Esophagus squamous epithelium (tissue), 5 donors: ENCODE results near the gene PRMT6. TPM values are rescaled to one million over a fixed set of nuclear protein-coding genes. Genes with fewer than 3 reads are reported as not detected.

Experiments
- DNase-seq: peaks from one replicate; lab custom pipeline; 2025; lab: John Stamatoyannopoulos, UW
- H3K27ac ChIP-seq, 4 donors: fragments of 200-600 bp; sonication (generic); one replicate each; pipeline ENCODE4 v1.5.1; 2016 to 2019; ENCODE audit warnings: mild to moderate bottlenecking in 1 of 4
- H3K27me3 ChIP-seq, 4 donors: fragments of 200-600 bp; sonication (generic); 1 replicate in 3 of 4; 2 replicates in 1 of 4; pipeline versions ENCODE4 v1.5.1 to v1.6.0; 2017 to 2021; ENCODE audit warnings: antibody characterized with exemption in 1 of 4
- H3K36me3 ChIP-seq, 3 donors: fragments of 200-600 bp; sonication (generic); one replicate each; pipeline ENCODE4 v1.5.1; 2016 to 2019
- H3K4me1 ChIP-seq, 3 donors: fragments of 200-600 bp; sonication (generic); one replicate each; pipeline ENCODE4 v1.5.1; 2017 to 2019
- H3K4me3 ChIP-seq, 4 donors: fragments of 200-600 bp; sonication (generic); 1 replicate in 3 of 4; 2 replicates in 1 of 4; pipeline ENCODE4 v1.5.1; 2016 to 2019; ENCODE audit warnings: mild to moderate bottlenecking in 2 of 4, moderate library complexity in 1 of 4
- H3K9me3 ChIP-seq, 3 donors: fragments of 200-600 bp; sonication (generic); one replicate each; pipeline ENCODE4 v1.5.1; 2016 to 2019
- CTCF ChIP-seq, 6 experiments: fragments of 450-650 bp in 4 of 6; fragments of 200-600 bp in 2 of 6; sonication (generic) in 2 of 6; IDR thresholded peaks; one replicate each; pipeline ENCODE4 v1.5.1; 2016 to 2019; ENCODE audit warnings: antibody characterized with exemption in 6 of 6, mild to moderate bottlenecking in 4 of 6, moderate library complexity in 4 of 6
- POLR2A ChIP-seq, 4 donors: fragments of 450-650 bp; IDR thresholded peaks; one replicate each; pipeline ENCODE4 v1.6.1; 2017; ENCODE audit warnings: antibody characterized with exemption in 4 of 4, mild to moderate bottlenecking in 4 of 4, moderate library complexity in 3 of 4
- WGBS, 2 donors: methylation state at CpG; one replicate each; pipeline ENCODE4 v1.1.5; 2018; 5-methylcytosine and 5-hydroxymethylcytosine counted together
- intact Hi-C: fragments of 100-400 bp; cut with DNase I; formaldehyde crosslinking; loops from one replicate; pipeline ENCODE4 v1.15.0; 2022
- total RNA-seq, 4 donors: library from RNA; depleted of rRNA; stranded (reverse); fragments of >200 nt; gene quantifications; one replicate each; pipeline ENCODE4 v1.1.0, GENCODE V29; 2016
- donor health status: DM: yes; HTN: yes; CAD: no.

PRMT6 gene
- total RNA-seq, 4 donors from 2014 or later: 8.2 to 20.6 (median 13.7) TPM

GRCh38 chr1:107096690-107097089 lies 40.2 kb downstream of the PRMT6 start:
- H3K27ac ChIP-seq: no peak overlapping the region
- intact Hi-C loops: no loop called here
- WGBS, 2 donors: 35 to 58% methylated on average over 2 of the region's 2 CpGs

GRCh38 chr1:107098961-107099360 lies 42.5 kb downstream of the PRMT6 start:
- no peaks in the 10 kb centered on the region for H3K36me3 ChIP-seq
- intact Hi-C loops: no loop called here

More at GRCh38 chr1:107096690-107097089, 40.2 kb downstream of the PRMT6 start:
- DNase-seq: no peak
- H3K9me3 ChIP-seq: no peaks in the 10 kb centered on the region
- H3K36me3 ChIP-seq: no peaks in the 10 kb centered on the region
- TF ChIP-seq POLR2A (IDR thresholded peaks at IDR 0.05) (no peak), CTCF (IDR thresholded peaks at IDR 0.05) (no peak)
- no peaks in the 10 kb centered on the region for H3K4me1 ChIP-seq
- H3K4me3 ChIP-seq: no peak overlapping the region
- H3K27me3 ChIP-seq: no peaks in the 10 kb centered on the region

GRCh38 chr1:107100331-107100984 lies 44.0 kb downstream of the PRMT6 start:
- H3K36me3 ChIP-seq: no peaks in the 10 kb centered on the region
- intact Hi-C loops: no loop called here
- TF ChIP-seq CTCF (IDR thresholded peaks at IDR 0.05): no peak
- TF ChIP-seq POLR2A (IDR thresholded peaks at IDR 0.05): no peak
- H3K4me1 ChIP-seq: no peaks in the 10 kb centered on the region
- no peaks in the 10 kb centered on the region for H3K27me3 ChIP-seq
- no peak overlapping the region for H3K4me3 ChIP-seq
- DNase-seq: no peak
- no peaks in the 10 kb centered on the region for H3K9me3 ChIP-seq
- H3K27ac ChIP-seq: no peak overlapping the region
- WGBS, 2 donors: 84 to 90% methylated on average over 3 of the region's 3 CpGs

More at GRCh38 chr1:107098961-107099360, 42.5 kb downstream of the PRMT6 start:
- H3K4me1 ChIP-seq: no peaks in the 10 kb centered on the region
- H3K27ac ChIP-seq: no peak overlapping the region
- TF ChIP-seq CTCF (IDR thresholded peaks at IDR 0.05) (no peak), POLR2A (IDR thresholded peaks at IDR 0.05) (no peak)
- H3K4me3 ChIP-seq: no peak overlapping the region
- WGBS, 2 donors: 69 to 76% methylated on average over 3 of the region's 3 CpGs
- H3K9me3 ChIP-seq: no peaks in the 10 kb centered on the region
- no peak for DNase-seq
- H3K27me3 ChIP-seq: no peaks in the 10 kb centered on the region

- H3K27me3 ChIP-seq: no peaks in the 10 kb centered on the region
- TF ChIP-seq POLR2A (IDR thresholded peaks at IDR 0.05): no peak
- no peak for TF ChIP-seq CTCF (IDR thresholded peaks at IDR 0.05)
These were observed 49.4 kb downstream of the PRMT6 start for GRCh38 chr1:107105914-107106313.

More at GRCh38 chr1:107105914-107106313, 49.4 kb downstream of the PRMT6 start:
- intact Hi-C loops: no loop called here
- Histone ChIP-seq H3K36me3 (no peaks in the 10 kb centered on the region), H3K4me3 (no peak overlapping the region), H3K4me1 (no peaks in the 10 kb centered on the region), H3K27ac (no peak overlapping the region), H3K9me3 (no peaks in the 10 kb centered on the region)
- DNase-seq: no peak
- WGBS, 2 donors: 81 to 82% methylated on average over 3 of the region's 3 CpGs

Other genes with a start within 250 kb of the PRMT6 start
- 1 to 10 TPM in 1 of 4 donors, under 1 TPM in 1, not detected in 2; 0.41 to 1.3 TPM for gene NTNG1, start 84.4 kb downstream of the PRMT6 start, total RNA-seq